Measurements from ENCODE around the gene MTTP.
"Not testable (repeated sequence)": the region's sequence is repeated elsewhere in the genome, so short reads cannot be mapped to it uniquely, and the experiment has no call there.

MTTP gene

DNA sequence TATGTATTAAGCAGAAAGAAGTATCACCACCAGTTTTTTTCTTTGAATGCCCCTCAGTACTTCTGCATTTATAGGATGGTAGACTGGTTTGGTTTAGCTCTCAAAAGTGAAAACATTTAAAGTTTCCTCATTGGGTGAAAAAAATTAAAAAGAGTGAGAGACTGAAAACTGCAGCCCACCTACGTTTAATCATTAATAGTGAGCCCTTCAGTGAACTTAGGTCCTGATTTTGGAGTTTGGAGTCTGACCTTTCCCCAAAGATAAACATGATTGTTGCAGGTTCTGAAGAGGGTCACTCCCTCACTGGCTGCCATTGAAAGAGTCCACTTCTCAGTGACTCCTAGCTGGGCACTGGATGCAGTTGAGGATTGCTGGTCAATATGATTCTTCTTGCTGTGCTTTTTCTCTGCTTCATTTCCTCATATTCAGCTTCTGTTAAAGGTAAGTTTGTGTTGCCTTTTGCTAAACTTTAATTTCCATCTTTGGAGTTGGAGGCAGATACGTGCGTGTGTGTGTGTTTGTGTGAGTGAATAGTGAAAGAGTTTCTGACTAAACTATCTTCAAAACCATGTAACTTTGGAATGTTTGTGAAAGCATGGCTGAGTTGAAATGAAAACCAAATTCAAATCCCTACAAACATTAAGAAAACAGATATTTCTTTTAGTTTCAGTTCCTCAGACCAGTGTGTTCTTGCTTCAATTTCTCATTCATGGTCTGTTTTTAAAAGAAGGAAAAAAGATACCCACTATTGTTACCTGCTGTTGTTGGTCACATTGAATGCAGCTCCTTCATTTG lies at the start of gene MTTP:
Gene MTTP (plus strand): TSS at position 295 of the 795 bp plus-strand sequence. CDS start 86 bp downstream, at position 381.
- TF ChIP-seq, protein P1, sequence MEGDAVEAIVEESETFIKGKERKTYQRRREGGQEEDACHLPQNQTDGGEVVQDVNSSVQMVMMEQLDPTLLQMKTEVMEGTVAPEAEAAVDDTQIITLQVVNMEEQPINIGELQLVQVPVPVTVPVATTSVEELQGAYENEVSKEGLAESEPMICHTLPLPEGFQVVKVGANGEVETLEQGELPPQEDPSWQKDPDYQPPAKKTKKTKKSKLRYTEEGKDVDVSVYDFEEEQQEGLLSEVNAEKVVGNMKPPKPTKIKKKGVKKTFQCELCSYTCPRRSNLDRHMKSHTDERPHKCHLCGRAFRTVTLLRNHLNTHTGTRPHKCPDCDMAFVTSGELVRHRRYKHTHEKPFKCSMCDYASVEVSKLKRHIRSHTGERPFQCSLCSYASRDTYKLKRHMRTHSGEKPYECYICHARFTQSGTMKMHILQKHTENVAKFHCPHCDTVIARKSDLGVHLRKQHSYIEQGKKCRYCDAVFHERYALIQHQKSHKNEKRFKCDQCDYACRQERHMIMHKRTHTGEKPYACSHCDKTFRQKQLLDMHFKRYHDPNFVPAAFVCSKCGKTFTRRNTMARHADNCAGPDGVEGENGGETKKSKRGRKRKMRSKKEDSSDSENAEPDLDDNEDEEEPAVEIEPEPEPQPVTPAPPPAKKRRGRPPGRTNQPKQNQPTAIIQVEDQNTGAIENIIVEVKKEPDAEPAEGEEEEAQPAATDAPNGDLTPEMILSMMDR (IDR thresholded peaks at IDR 0.05; ENCODE audit: low read depth, low read length, missing control alignments): no peak
- DNase-seq (ENCODE audit: low read depth): no peak
- no peak within 1 kb of the TSS for H3K4me3 ChIP-seq (ENCODE audit: low read depth, low read length)

DNA sequence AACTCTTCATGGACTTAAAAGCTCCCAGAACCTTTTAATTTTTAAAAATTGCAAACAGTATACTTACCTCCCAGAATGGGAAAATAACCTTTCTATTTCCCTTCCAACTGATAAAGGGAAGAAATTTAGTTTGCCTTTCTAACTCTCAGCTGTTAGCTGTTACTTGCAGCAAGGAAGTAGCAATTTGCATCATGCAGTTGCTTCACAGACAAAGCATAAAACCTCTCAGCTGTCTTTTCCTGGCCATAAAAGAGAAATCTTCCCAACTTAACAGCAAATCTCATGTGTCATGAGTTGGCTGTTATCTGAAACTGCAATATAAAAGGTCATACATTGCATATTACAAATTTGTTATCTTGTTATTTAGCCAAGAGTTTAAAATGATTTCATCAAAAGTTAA lies 45.4 kb upstream of the MTTP start:
- DNase-seq (ENCODE audit: low read depth): no peak
- TF ChIP-seq, protein P1 (IDR thresholded peaks at IDR 0.05; ENCODE audit: low read depth, low read length, missing control alignments): no peak
- H3K4me3 ChIP-seq (ENCODE audit: low read depth, low read length): no peak overlapping the region

DNA sequence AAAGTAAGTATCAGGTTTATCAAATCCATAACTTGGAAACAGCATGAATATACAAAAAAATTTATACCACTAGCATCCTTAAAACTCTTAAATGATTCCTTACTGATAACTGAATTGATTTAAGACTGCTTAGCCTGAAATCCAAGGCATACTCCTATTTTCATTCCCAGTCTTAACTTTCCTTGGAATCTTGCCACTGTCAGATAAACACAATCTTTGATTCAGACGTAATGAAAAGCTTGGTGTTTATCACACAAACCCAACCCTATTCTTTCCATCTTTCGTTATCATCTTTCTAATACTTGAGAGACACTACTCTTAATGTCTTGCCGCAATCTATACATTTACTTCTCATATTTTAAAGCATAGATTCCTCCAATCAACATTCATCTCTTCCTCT lies 44.7 kb upstream of the MTTP start:
- TF ChIP-seq, protein P1 (IDR thresholded peaks at IDR 0.05; ENCODE audit: low read depth, low read length, missing control alignments): no peak
- H3K4me3 ChIP-seq (ENCODE audit: low read depth, low read length): no peak overlapping the region
- DNase-seq (ENCODE audit: low read depth): no peak

DNA sequence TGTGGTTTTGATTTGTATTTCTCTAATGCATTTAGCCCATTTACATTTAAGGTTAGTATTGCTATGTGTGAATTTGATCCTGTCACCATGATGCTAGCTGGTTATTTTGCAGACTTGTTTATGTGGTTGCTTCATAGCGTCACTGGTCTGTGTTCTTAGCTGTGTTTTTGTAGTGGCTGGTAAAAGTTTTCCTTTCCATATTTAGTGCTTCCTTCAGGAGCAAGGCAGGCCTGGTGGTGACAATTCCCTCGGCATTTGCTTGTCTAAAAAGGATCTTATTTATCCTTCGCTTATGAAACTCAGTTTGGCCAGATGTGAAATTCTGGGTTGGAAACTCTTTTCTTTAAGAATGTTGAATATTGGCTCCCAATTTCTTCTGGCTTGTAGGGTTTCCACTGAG lies 39.9 kb upstream of the MTTP start:
- not testable (repeated sequence) for DNase-seq (ENCODE audit: low read depth)

DNA sequence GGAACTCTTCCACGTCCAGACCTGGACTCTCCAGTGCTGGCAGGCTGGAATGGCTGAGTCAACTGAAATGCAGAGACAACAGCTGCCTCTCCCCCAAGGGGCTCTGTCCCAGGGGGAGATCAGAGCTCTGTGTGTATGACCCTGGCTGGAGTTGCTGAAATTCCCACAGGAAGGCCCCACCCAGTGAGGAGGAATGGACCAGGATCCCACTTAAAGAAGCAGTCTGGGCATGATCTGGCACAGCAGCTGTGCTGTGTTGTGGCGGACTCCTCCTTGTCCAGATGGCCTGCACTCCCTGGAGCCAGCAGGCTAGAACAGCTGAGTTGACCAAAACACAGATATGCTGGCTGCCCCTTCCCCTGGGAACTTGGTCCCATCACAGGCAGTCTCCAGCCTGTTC lies 38.4 kb upstream of the MTTP start:
- no peak overlapping the region for H3K4me3 ChIP-seq (ENCODE audit: low read depth, low read length)
- TF ChIP-seq, protein P1 (IDR thresholded peaks at IDR 0.05; ENCODE audit: low read depth, low read length, missing control alignments): no peak
- no peak for DNase-seq (ENCODE audit: low read depth)

More for the DNA sequence above, 39.9 kb upstream of the MTTP start:
- H3K4me3 ChIP-seq (ENCODE audit: low read depth, low read length): not testable (repeated sequence)

DNA sequence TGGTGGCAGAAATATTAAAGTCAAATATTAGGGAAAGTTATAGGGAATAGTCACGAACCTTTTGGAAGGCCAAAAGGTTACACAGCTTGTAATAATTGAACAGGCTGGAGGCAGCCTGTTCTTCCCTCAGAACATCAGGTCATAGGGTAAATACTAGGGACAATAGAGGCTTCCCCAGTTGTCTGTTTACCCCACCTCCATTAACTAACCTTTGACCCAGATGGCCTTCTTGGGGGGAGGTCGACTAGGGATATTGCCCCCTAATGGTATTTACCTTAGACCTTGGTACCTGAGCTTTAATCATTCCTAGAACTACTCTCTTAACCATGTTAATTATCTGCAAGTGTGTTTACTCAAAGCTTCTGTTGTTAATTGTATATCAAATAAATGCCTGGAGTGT lies 37.8 kb upstream of the MTTP start:
- H3K4me3 ChIP-seq (ENCODE audit: low read depth, low read length): no peak overlapping the region
- no peak for DNase-seq (ENCODE audit: low read depth)
- TF ChIP-seq, protein P1 (IDR thresholded peaks at IDR 0.05; ENCODE audit: low read depth, low read length, missing control alignments): no peak

DNA sequence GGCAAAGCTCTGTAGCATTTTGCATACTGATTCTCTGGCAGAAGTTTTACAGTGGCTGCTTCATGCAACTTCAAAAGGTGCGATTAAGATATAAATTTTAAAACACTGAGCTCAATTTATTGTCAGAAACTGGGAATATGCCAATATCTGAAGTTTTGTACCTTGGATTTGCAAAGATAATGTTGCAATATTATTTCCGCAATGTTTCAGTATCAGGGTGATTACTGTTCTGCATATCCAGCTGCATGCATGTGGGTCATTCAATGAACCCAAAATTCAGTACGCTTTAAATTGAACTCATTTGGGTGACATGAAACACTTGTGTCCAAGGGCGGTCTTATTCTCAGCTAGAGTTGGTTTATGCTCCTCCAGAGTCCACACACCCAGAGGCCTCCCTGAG lies 37.0 kb upstream of the MTTP start:
- no peak for DNase-seq (ENCODE audit: low read depth)
- no peak overlapping the region for H3K4me3 ChIP-seq (ENCODE audit: low read depth, low read length)
- TF ChIP-seq, protein P1 (IDR thresholded peaks at IDR 0.05; ENCODE audit: low read depth, low read length, missing control alignments): no peak

Data from GM12864 (cell line).